PC-3 (cell line): ENCODE data around the gene DECR2. TPM values are rescaled to one million over a fixed set of nuclear protein-coding genes. Genes with fewer than 3 reads are reported as not detected.

Experiments used
- ATAC-seq: fragments of 200-7000 bp; cut with Tn5 transposase; 2 replicates; pipeline ENCODE4 v1.9.1; 2020; ENCODE audit warnings: mild to moderate bottlenecking, moderate library complexity
- BruUV-seq: library from RNA; stranded (reverse); fragments of 400-500 nt; replicated peaks from 2 replicates; lab custom pipeline; 2021; lab: Mats Ljungman, UMichigan
- CTCF ChIA-PET: fragments of 300-600 bp; sonication (Branson Sonifier 250); formaldehyde crosslinking; loops from one replicate; lab custom pipeline; 2022; ENCODE audit warnings: antibody characterized with exemption; lab: Charles Lee
- POLR2A ChIA-PET: fragments of 300-600 bp; sonication (Branson Sonifier 250); formaldehyde crosslinking; loops from one replicate; lab custom pipeline; 2022; ENCODE audit warnings: antibody characterized with exemption; ENCODE audit not compliant: unreplicated experiment; lab: Charles Lee
- DNase-seq: peaks from one replicate; pipeline ENCODE4 v3.0.0-alpha.2; 2015
- H2AFZ ChIP-seq: fragments of 300-600 bp; sonication (generic); 2 replicates; pipeline ENCODE4 v1.6.0; 2016; ENCODE audit warnings: antibody characterized with exemption, low read length
- H3F3A ChIP-seq: fragments of 300-600 bp; sonication (generic); one replicate; pipeline ENCODE4 v1.6.0; 2017; ENCODE audit warnings: antibody characterized with exemption, low read length, control low read depth, mild to moderate bottlenecking; ENCODE audit not compliant: unreplicated experiment
- H3K27ac ChIP-seq: fragments of 300-600 bp; sonication (generic); 2 replicates; pipeline ENCODE4 v1.5.1; 2016; ENCODE audit warnings: mild to moderate bottlenecking, low read length
- H3K27me3 ChIP-seq: fragments of 300-600 bp; sonication (generic); 2 replicates; pipeline ENCODE4 v1.6.1; 2016; ENCODE audit warnings: low read length, mixed read lengths
- H3K36me3 ChIP-seq: fragments of 300-600 bp; sonication (generic); 2 replicates; pipeline ENCODE4 v1.6.1; 2016; ENCODE audit warnings: low read depth, mixed run types, low read length, mixed read lengths
- H3K4me1 ChIP-seq: fragments of 300-600 bp; sonication (generic); 2 replicates; pipeline ENCODE4 v1.5.1; 2016; ENCODE audit warnings: low read length; ENCODE audit not compliant: insufficient read depth
- H3K4me2 ChIP-seq: fragments of 300-600 bp; sonication (generic); 2 replicates; pipeline ENCODE4 v1.6.0; 2016; ENCODE audit warnings: low read length
- H3K4me3 ChIP-seq: fragments of 300-600 bp; sonication (generic); 2 replicates; pipeline ENCODE4 v1.5.1; 2016; ENCODE audit warnings: mild to moderate bottlenecking, low read length, mixed read lengths
- H3K79me2 ChIP-seq: fragments of 300-600 bp; sonication (generic); 2 replicates; pipeline ENCODE4 v1.6.1; 2017; ENCODE audit warnings: low read length, mixed read lengths
- H3K9ac ChIP-seq: fragments of 300-600 bp; sonication (generic); 2 replicates; pipeline ENCODE4 v1.6.0; 2016; ENCODE audit warnings: mild to moderate bottlenecking, low read length
- H3K9me2 ChIP-seq: fragments of 300-600 bp; sonication (generic); replicated peaks from 2 replicates; pipeline ENCODE4 v1.6.1; 2016; ENCODE audit warnings: mixed run types, low read length, mixed read lengths
- H3K9me3 ChIP-seq: fragments of 300-600 bp; sonication (generic); 2 replicates; pipeline ENCODE4 v1.6.1; 2016; ENCODE audit warnings: low read length, mixed read lengths
- H4K20me1 ChIP-seq: fragments of 300-600 bp; sonication (generic); 2 replicates; pipeline ENCODE4 v1.6.1; 2016; ENCODE audit warnings: low read length, mixed read lengths
- CTCF ChIP-seq: fragments of 300-600 bp; sonication (generic); conservative IDR thresholded peaks from 2 replicates; pipeline ENCODE4 v1.5.1; 2017; ENCODE audit warnings: antibody characterized with exemption, low read depth, mild to moderate bottlenecking, low read length
- EZH2 ChIP-seq: fragments of 300-600 bp; sonication (generic); IDR thresholded peaks from one replicate; pipeline ENCODE4 v1.6.1; 2017; ENCODE audit warnings: antibody characterized with exemption, mild to moderate bottlenecking, low read length; ENCODE audit not compliant: unreplicated experiment
- EZH2phosphoT487 ChIP-seq: fragments of 300-600 bp; sonication (generic); IDR thresholded peaks from 2 replicates; pipeline ENCODE4 v1.6.1; 2018; ENCODE audit warnings: mild to moderate bottlenecking, antibody characterized with exemption, low read length, borderline replicate concordance
- intact Hi-C: fragments of 100-400 bp; cut with micrococcal nuclease; formaldehyde crosslinking; loops from 2 replicates; pipeline ENCODE4 v1.9.0; 2023
- total RNA-seq: library from RNA; depleted of rRNA; stranded (reverse); fragments of >200 nt; gene quantifications from 2 replicates; pipeline ENCODE4 v1.2.3, GENCODE V29; 2014

DECR2 gene
- total RNA-seq, 1 experiment from 2014 or later: 19.8 TPM

GRCh38 chr16:373020-373598 lies 28.6 kb upstream of the DECR2 start:
- H3K9ac ChIP-seq: no peak overlapping the region
- H2AFZ ChIP-seq: no peak overlapping the region
- no peak overlapping the region for H3K4me3 ChIP-seq
- H3K27me3 ChIP-seq: no peaks in the 10 kb centered on the region
- H4K20me1 ChIP-seq: no peaks in the 10 kb centered on the region
- no TSS peak for BruUV-seq
- ChIA-PET POLR2A (no interaction called here), CTCF (no interaction called here)
- no peaks in the 10 kb centered on the region for H3K9me3 ChIP-seq
- TF ChIP-seq EZH2: no peak
- TF ChIP-seq EZH2phosphoT487: no peak
- TF ChIP-seq CTCF: no peak
- ATAC-seq (no peak), DNase-seq (no peak)
- no peaks in the 10 kb centered on the region for H3K36me3 ChIP-seq
- no peak overlapping the region for H3K27ac ChIP-seq
- H3K4me1 ChIP-seq: peaks cover 5% of the 10 kb centered on the region; the same call in 1 of the 2 replicates
- H3K9me2 ChIP-seq: no peaks in the 10 kb centered on the region
- H3F3A ChIP-seq: no peaks in the 10 kb centered on the region
- no peak overlapping the region for H3K4me2 ChIP-seq
- no peaks in the 10 kb centered on the region for H3K79me2 ChIP-seq
- intact Hi-C loops: no loop called here

GRCh38 chr16:373848-374615 lies 27.7 kb upstream of the DECR2 start:
- Histone ChIP-seq H3K9ac (no peak overlapping the region), H3K36me3 (no peaks in the 10 kb centered on the region), H3F3A (no peaks in the 10 kb centered on the region), H3K27me3 (no peaks in the 10 kb centered on the region), H3K4me1 (peaks cover 5% of the 10 kb centered on the region; the same call in 1 of the 2 replicates), H2AFZ (no peak overlapping the region), H3K4me2 (no peak overlapping the region), H3K27ac (no peak overlapping the region), H4K20me1 (no peaks in the 10 kb centered on the region), H3K9me3 (no peaks in the 10 kb centered on the region), H3K9me2 (no peaks in the 10 kb centered on the region), H3K79me2 (no peaks in the 10 kb centered on the region), H3K4me3 (no peak overlapping the region)
- ATAC-seq (no peak), DNase-seq (no peak)
- ChIA-PET POLR2A (no interaction called here), CTCF (no interaction called here)
- no peak for TF ChIP-seq EZH2phosphoT487
- no TSS peak for BruUV-seq
- intact Hi-C loops: no loop called here

GRCh38 chr16:374616-374926 lies 27.1 kb upstream of the DECR2 start:
- peaks cover 3% of the 10 kb centered on the region; the same call in 1 of the 2 replicates for H3K4me1 ChIP-seq
- H2AFZ ChIP-seq: no peak overlapping the region
- H3F3A ChIP-seq: no peaks in the 10 kb centered on the region
- no peak overlapping the region for H3K4me3 ChIP-seq
- intact Hi-C loops: no loop called here
- no peaks in the 10 kb centered on the region for H4K20me1 ChIP-seq
- POLR2A ChIA-PET: no interaction called here
- no peaks in the 10 kb centered on the region for H3K27me3 ChIP-seq
- H3K9me2 ChIP-seq: no peaks in the 10 kb centered on the region
- DNase-seq (no peak), ATAC-seq (no peak)
- H3K4me2 ChIP-seq: no peak overlapping the region
- no TSS peak for BruUV-seq
- CTCF ChIA-PET: no interaction called here
- no peak overlapping the region for H3K9ac ChIP-seq
- H3K27ac ChIP-seq: no peak overlapping the region
- H3K79me2 ChIP-seq: peaks cover 5% of the 10 kb centered on the region
- H3K36me3 ChIP-seq: no peaks in the 10 kb centered on the region
- TF ChIP-seq CTCF: no peak
- TF ChIP-seq EZH2phosphoT487: no peak
- TF ChIP-seq EZH2: no peak
- no peaks in the 10 kb centered on the region for H3K9me3 ChIP-seq
